Calu3 (cell line): ENCODE measurements around the gene NCF4. TPM values are rescaled to one million over a fixed set of nuclear protein-coding genes. Genes with fewer than 3 reads are reported as not detected.

ENCODE experiments used
- BruUV-seq: library from RNA; stranded (reverse); fragments of 400-500 nt; replicated peaks from 2 replicates; lab custom pipeline; 2021; lab: Mats Ljungman, UMichigan
- CTCF ChIA-PET: fragments of 300-600 bp; sonication (Branson Sonifier 250); formaldehyde crosslinking; loops from one replicate; lab custom pipeline; 2022; ENCODE audit warnings: antibody characterized with exemption; lab: Charles Lee
- DNase-seq: peaks from one replicate; pipeline ENCODE4 v3.0.0; 2022
- H3K27ac Mint-ChIP-seq: one replicate; pipeline ENCODE4 v1.8.0; 2022; ENCODE audit warnings: mixed read lengths; ENCODE audit not compliant: unreplicated experiment
- H3K27me3 Mint-ChIP-seq: one replicate; pipeline ENCODE4 v1.8.0; 2022; ENCODE audit warnings: mixed read lengths; ENCODE audit not compliant: unreplicated experiment
- H3K36me3 Mint-ChIP-seq: one replicate; pipeline ENCODE4 v1.8.0; 2022; ENCODE audit warnings: mild to moderate bottlenecking, moderate library complexity, mixed read lengths; ENCODE audit not compliant: insufficient read depth, unreplicated experiment
- H3K4me1 Mint-ChIP-seq: one replicate; pipeline ENCODE4 v1.8.0; 2022; ENCODE audit warnings: mild to moderate bottlenecking, low read depth, mixed read lengths; ENCODE audit not compliant: unreplicated experiment
- H3K4me3 Mint-ChIP-seq: one replicate; pipeline ENCODE4 v1.8.0; 2022; ENCODE audit warnings: mild to moderate bottlenecking, low read depth, moderate library complexity, mixed read lengths; ENCODE audit not compliant: unreplicated experiment
- H3K9me3 Mint-ChIP-seq: one replicate; pipeline ENCODE4 v1.8.0; 2022; ENCODE audit warnings: low read depth, mixed read lengths; ENCODE audit not compliant: unreplicated experiment
- intact Hi-C: fragments of 100-400 bp; cut with micrococcal nuclease; formaldehyde crosslinking; loops from one replicate; pipeline ENCODE4 v1.10.0; 2022; ENCODE audit not compliant: unreplicated experiment
- total RNA-seq: library from RNA; stranded (reverse); gene quantifications from 2 replicates; pipeline ENCODE4 v1.2.3, GENCODE V29; 2022
- TF ChIP-seq, protein P1 (sequence below): fragments of 200-600 bp; IDR thresholded peaks from one replicate; pipeline ENCODE4 v1.8.0; 2022; ENCODE audit warnings: antibody characterized with exemption; ENCODE audit not compliant: unreplicated experiment

Gene NCF4
- total RNA-seq, 1 experiment from 2014 or later: not detected

- Mint-ChIP-seq H3K4me1 (peaks cover 4% of the 10 kb centered on the region), H3K27me3 (peaks cover 38% of the 10 kb centered on the region), H3K4me3 (no peak overlapping the region), H3K36me3 (peaks cover 1% of the 10 kb centered on the region), H3K27ac (no peak overlapping the region), H3K9me3 (no peaks in the 10 kb centered on the region)
- TF ChIP-seq, protein P1, sequence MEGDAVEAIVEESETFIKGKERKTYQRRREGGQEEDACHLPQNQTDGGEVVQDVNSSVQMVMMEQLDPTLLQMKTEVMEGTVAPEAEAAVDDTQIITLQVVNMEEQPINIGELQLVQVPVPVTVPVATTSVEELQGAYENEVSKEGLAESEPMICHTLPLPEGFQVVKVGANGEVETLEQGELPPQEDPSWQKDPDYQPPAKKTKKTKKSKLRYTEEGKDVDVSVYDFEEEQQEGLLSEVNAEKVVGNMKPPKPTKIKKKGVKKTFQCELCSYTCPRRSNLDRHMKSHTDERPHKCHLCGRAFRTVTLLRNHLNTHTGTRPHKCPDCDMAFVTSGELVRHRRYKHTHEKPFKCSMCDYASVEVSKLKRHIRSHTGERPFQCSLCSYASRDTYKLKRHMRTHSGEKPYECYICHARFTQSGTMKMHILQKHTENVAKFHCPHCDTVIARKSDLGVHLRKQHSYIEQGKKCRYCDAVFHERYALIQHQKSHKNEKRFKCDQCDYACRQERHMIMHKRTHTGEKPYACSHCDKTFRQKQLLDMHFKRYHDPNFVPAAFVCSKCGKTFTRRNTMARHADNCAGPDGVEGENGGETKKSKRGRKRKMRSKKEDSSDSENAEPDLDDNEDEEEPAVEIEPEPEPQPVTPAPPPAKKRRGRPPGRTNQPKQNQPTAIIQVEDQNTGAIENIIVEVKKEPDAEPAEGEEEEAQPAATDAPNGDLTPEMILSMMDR: no peak
- intact Hi-C loops: no loop called here
- DNase-seq: no peak
- CTCF ChIA-PET: interaction anchor here (1.1 to 2.0 kb wide), 2 partner anchors 8 to 9 kb away, joined by 4 to 6 read pairs; no protein-coding TSS in a partner anchor
- BruUV-seq: no TSS peak
Observed at GRCh38 chr22:36865346-36865745, 4.5 kb downstream of the NCF4 start.

GRCh38 chr22:36867695-36868094 is 6.9 kb downstream of the NCF4 start:
- TF ChIP-seq, protein P1: no peak
- no peak for DNase-seq
- Mint-ChIP-seq H3K4me3 (no peak overlapping the region), H3K9me3 (no peaks in the 10 kb centered on the region), H3K27ac (no peak overlapping the region), H3K36me3 (peaks cover 4% of the 10 kb centered on the region), H3K4me1 (peaks cover 14% of the 10 kb centered on the region), H3K27me3 (peaks cover 38% of the 10 kb centered on the region)
- no TSS peak for BruUV-seq
- CTCF ChIA-PET: interaction anchor here (1.3 kb wide), 1 partner anchor 12 kb away, joined by 3 read pairs; no protein-coding TSS in a partner anchor
- intact Hi-C loops: no loop called here

DNA sequence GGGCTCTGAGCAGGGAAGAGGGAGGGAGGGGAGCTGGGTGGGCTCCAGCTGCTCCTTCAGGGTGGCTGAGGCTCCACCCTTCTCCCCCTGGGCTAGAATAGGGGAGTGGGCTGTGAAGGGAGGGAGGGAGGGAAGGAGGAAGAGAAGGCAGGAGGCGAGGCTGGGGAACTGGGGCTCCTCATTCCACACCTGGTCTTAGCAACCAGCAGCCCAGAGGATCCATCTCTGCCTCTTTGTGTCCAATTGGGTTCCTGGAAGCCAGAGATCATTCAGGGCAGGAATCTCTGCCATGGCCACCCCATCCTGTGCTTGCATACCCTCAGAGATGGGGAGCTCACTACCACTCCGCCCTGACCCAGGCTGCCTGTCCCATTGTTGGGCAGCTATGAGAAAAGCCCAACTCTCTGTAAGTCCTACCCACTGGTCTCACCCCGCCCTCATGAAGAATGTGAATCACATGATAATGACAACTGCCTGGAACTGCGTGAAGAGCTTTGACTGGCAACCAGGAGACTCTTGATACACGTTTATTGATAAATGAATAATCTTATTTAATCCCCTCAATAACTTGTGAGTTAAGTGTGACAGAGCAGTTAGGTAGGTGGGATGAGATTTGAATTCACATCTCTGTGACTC is 7.9 kb downstream of the NCF4 start:
- TF ChIP-seq, protein P1: no peak
- Mint-ChIP-seq H3K36me3 (peaks cover 4% of the 10 kb centered on the region), H3K27me3 (peaks cover 38% of the 10 kb centered on the region), H3K4me1 (peaks cover 22% of the 10 kb centered on the region), H3K27ac (no peak overlapping the region), H3K4me3 (no peak overlapping the region), H3K9me3 (no peaks in the 10 kb centered on the region)
- DNase-seq: no peak
- no TSS peak for BruUV-seq
- CTCF ChIA-PET: interaction anchor here (0.7 to 1.3 kb wide), 3 partner anchors 13 to 387 kb away, joined by 3 to 4 read pairs (median 4); no protein-coding TSS in a partner anchor
- intact Hi-C loops: no loop called here

DNA sequence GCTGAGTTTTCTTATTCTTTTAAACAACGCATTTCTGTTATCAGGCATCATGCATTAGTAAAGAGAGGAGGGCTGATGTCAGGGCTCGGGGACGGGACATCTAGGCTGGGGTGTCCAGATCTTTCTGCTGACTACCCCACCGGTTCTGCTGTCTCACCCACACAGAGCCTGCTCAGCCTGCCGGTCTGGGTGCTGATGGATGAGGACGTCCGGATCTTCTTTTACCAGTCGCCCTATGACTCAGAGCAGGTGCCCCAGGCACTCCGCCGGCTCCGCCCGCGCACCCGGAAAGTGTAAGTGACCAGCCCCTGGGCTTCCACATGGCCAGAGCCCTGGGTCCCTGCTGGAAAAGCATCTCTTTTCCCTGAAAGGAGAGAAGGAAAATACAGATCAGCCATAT is 9.4 kb downstream of the NCF4 start:
- TF ChIP-seq, protein P1: no peak
- Mint-ChIP-seq H3K4me1 (peaks cover 28% of the 10 kb centered on the region), H3K4me3 (no peak overlapping the region), H3K36me3 (peaks cover 4% of the 10 kb centered on the region), H3K27ac (peak overlapping the region; percentile 19), H3K9me3 (no peaks in the 10 kb centered on the region), H3K27me3 (peaks cover 23% of the 10 kb centered on the region)
- DNase-seq: peak; percentile 69
- no TSS peak for BruUV-seq
- CTCF ChIA-PET: interaction anchor here (0.9 to 1.4 kb wide), 3 partner anchors 11 to 107 kb away, joined by 3 to 4 read pairs (median 3); no protein-coding TSS in a partner anchor
- intact Hi-C loops: loop anchor here (5.0 kb wide), 1 partner anchor 107 kb away; no protein-coding TSS in a partner anchor
